Measurements from ENCODE around the gene LIMS2.
A peak's percentile ranks its signal among the peaks of the same experiment; 100 is the strongest.

LIMS2 gene

GRCh38 chr2:127656569-127657231 is 18.6 kb downstream of the LIMS2 start:
- no peak for DNase-seq

GRCh38 chr2:127655209-127656073 is 19.9 kb downstream of the LIMS2 start:
- no peak for DNase-seq

- DNase-seq = no peak
These were observed 20.5 kb downstream of the LIMS2 start for GRCh38 chr2:127654838-127655175.

GRCh38 chr2:127654084-127654837 is 21.1 kb downstream of the LIMS2 start:
- no peak for DNase-seq

- no peak for DNase-seq
These were observed 21.8 kb downstream of the LIMS2 start for GRCh38 chr2:127653421-127654083.

GRCh38 chr2:127652786-127653357 is 22.5 kb downstream of the LIMS2 start:
- no peak for DNase-seq

GRCh38 chr2:127651971-127652550 is 23.3 kb downstream of the LIMS2 start:
- no peak for DNase-seq

GRCh38 chr2:127651381-127651809 is 23.9 kb downstream of the LIMS2 start:
- no peak for DNase-seq

- no peak for DNase-seq
These were observed 24.4 kb downstream of the LIMS2 start for GRCh38 chr2:127650785-127651380.

GRCh38 chr2:127650041-127650784 is 25.1 kb downstream of the LIMS2 start:
- DNase-seq = no peak

- DNase-seq = peak; percentile 88
These were observed 25.7 kb downstream of the LIMS2 start for GRCh38 chr2:127649684-127650040.

GRCh38 chr2:127649100-127649611 is 26.2 kb downstream of the LIMS2 start:
- DNase-seq = no peak

GRCh38 chr2:127648321-127648720 is 27.0 kb downstream of the LIMS2 start:
- no peak for DNase-seq

GRCh38 chr2:127647242-127648190 is 27.8 kb downstream of the LIMS2 start:
- no peak for DNase-seq

GRCh38 chr2:127646487-127647241 is 28.7 kb downstream of the LIMS2 start:
- no peak for DNase-seq

GRCh38 chr2:127645395-127646291 is 29.7 kb downstream of the LIMS2 start, which contains the start of gene GPR17:
GPR17 (plus strand) TSS chr2:127646153; CDS start chr2:127650736, 4,583 bp downstream.
- DNase-seq = no peak

- DNase-seq = no peak
These were observed 30.3 kb downstream of the LIMS2 start for GRCh38 chr2:127645026-127645394.
